Erythroblast (primary cell): ENCODE data around the gene DENND11.
A peak's percentile ranks its signal among the peaks of the same experiment; 100 is the strongest.

ENCODE experiments used
- DNase-seq, 2 experiments: peaks; one replicate each; lab custom pipeline; 2025; lab: John Stamatoyannopoulos, UW
- GATA1 ChIP-seq: IDR thresholded peaks from 2 replicates; pipeline ENCODE4 v1.6.1; 2011; ENCODE audit warnings: low read depth, mild to moderate bottlenecking, control low read depth, low read length, moderate library complexity
- POLR2A ChIP-seq: IDR thresholded peaks from 2 replicates; pipeline ENCODE4 v1.6.1; 2011; ENCODE audit warnings: mild to moderate bottlenecking, low read length

Gene DENND11

DNA sequence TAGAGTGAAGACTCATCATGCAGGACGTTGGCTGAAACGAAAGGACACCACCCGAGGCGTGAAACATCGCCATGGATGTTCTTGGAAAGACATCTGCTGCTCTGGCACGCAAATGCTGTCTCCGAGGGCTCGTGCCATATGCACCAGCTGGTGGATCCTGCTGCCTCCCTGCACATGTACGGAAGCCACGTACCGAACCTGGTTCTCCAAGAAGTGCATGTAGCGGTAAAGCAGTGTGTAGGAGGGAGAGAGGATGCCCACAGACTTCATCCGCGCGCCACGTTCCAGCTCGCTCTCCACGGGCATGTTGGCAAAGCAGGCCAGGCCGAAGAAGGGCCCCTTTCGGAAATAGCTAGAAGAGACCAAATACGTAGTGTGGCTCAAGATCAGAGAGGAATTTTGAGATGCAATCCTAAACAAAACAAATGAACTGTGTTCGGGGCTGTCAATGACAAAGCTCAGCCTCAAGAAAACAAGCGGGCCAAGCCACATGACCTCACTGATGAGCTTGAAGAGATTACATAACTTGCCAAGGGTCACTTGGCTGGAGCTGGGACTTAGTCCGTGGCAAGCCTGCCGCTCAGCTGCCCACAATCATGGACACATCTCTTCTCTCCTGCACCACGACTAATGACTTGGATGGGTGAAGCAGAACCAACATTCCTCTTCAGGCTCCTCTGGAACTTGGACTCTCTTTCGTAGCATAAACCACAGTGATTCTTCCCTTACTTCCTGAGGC is 16.5 kb downstream of the DENND11 start:
- TF ChIP-seq GATA1 (no peak), POLR2A (no peak)
- DNase-seq: no peak

DNA sequence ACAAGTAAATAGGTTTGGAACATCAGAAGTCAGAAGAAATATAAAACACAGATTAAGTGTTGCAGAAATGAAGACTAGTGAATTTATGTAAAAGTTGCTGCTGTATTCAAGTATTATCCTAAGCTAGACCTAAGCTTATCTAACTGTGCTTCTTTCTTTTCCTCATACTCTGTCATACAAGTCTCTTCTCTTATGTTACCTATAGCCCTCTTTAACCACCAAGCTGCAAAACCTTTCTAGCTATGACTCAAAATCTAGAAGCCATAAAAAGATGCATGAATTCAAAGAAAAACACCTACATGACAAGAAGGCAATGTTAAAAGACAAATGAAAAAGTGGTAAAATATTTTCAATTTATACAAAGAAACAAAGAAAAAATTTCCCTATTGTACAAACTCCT is 23.0 kb downstream of the DENND11 start:
- no peak for TF ChIP-seq GATA1
- TF ChIP-seq POLR2A: no peak
- no peak for DNase-seq

DNA sequence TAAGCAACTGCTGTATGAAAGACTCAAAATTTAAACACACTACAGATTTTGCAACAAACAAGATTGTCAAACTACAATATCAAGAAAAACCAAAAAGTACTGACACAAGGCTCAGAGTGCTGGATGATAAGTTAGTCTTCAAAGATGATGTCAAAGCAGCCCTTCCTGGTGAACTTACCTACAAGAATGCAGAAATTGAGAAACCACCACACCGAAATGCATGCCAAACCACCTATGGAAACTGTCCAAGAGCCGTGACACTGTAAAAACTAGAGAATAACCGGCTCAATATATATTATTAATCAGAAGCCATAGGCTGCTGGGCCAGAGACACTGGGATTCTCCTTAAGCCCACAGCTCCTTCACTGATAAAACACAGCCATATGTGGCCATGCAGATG is 25.3 kb downstream of the DENND11 start:
- DNase-seq: no peak

DNA sequence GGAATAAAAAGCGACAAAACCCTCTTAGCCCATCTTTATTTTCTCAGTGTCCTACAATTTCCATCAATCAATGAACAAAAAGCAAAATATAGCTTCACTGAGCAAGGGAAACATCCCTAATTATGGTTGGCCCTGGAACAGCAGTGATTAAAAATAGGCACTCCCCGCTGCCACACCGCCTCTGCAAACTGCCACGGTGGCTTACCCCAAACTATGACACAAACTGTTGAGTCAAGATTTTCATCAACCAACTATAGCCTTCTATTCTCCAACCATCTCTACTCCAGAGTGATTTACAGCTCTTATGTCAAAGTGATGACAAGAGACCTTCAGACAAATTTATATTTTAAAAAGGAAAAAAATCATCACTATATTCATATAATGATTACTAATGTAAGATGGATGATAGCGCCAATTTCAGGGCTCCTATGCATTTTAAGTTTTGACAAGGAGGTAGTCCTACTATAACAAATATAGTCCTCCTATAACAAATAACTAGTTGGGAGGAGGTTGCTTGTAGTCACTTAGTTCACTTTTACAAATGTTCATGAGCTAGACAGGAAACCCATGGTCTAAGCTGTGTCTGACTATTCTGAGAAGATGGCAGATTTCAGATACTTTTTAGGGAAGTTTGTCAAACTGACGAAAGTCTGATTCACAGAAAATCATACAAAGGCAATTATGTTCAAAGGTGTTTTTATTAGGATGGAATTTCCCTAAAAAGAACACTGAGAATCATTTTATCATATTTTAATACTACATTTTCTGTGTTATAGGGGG is 26.3 kb downstream of the DENND11 start:
- no peak for DNase-seq

More for the DNA sequence above, 25.3 kb downstream of the DENND11 start:
- TF ChIP-seq POLR2A: no peak

DNA sequence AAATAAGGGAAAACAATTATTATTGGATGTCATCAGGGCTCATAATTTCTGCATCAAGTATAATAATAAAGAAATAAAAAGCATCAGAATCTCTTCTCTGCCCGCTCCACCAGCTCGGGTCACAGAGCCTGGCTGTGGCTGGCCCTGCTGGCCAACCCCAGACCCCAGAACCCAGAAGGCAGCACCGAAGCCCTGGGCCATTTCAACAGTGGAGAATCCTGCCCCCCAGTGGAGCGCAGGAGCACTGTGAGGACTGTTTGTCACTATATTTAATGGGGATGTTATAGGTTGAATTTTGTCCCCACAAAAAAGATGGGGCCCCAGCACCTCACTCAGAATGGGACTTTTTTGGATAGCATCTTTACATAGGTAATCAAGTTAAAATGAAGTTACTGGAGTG is 27.3 kb downstream of the DENND11 start:
- DNase-seq: peak; percentile 5 to 37
- TF ChIP-seq POLR2A (no peak), GATA1 (no peak)

More for the DNA sequence above, 26.3 kb downstream of the DENND11 start:
- no peak for TF ChIP-seq POLR2A
- TF ChIP-seq GATA1: no peak

DNA sequence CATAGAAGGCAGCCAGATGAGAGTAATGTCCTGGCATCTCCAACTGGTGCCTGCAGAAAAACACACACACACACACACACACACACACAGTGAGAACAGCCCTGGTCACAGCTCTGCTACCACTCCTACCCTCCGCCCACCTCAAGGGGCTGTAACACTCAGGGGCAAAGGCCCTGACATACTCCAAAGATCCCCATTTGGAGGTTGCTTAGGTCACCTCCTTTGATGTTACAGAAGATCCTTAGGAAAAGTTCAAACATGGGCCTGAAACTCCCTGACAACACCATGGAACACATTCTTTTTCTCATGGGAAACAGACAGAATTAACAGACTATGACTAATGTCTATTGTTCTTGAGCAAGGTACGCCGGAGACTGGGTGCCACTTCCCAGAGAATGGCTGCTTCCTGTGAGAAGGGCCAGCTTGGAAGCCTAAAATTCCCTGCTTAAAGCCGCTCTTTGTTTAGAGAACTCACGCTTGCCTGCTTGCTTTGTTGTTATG is 27.7 kb downstream of the DENND11 start:
- DNase-seq: no peak
- TF ChIP-seq GATA1: no peak
- TF ChIP-seq POLR2A: no peak

DNA sequence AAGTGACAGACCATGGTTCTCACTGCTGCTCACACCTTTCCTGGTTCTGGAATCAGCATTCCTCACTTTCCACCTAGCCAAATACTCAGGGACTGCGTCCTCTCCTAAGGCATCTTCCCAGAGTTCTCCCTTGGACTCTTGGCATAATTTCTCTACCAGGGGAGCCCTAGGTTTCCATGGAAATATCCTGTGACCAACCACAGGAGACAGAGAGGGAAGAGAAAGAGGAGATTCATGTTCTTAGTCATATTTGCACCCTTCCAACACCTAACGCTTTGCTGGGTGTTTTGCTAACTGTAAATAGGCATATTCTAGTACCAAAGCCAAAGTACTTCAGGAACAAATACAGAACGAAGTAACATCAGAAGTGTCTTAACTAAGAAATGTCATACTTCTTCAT is 28.6 kb downstream of the DENND11 start:
- DNase-seq: no peak
- no peak for TF ChIP-seq POLR2A
- no peak for TF ChIP-seq GATA1

DNA sequence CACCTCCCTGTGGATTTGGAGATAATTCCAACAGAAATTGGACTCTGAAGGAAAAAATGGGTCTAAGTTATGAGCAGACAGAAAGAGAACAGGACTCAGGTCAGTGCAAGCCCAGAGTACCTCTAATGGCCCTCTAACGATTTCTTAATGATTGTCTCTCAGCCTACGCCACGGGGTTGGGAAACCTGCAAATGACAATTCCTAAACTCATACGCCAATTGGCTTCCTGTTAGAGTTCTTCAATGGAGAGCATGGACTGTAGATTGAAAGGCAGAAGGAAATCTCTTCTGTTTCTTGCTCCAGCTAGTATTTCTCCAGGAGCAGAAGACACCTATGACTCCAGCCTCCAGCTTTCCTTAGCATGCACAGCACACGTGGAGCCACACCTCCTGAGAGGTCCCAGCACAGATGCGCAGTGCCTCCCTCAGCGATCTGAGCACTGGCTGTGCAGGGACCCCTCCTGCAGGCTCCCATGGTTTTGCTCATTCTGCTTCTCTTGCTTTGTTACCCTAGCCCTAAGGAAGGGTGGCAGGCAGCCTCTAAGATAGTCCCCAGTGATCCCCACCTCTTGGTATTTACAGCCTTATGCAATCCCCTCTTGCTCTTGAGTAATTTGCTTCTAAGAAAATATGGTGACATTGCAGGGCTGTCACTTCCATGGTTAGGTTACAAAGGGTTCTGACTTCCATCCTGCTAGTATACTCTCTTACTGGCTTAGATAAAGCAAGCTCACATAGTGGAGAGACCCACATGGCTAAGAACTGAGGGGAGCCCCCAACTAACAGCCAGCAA is 30.1 kb downstream of the DENND11 start:
- no peak for TF ChIP-seq GATA1
- no peak for TF ChIP-seq POLR2A
- DNase-seq: peak in 1 of 2 experiments; percentile 15

DNA sequence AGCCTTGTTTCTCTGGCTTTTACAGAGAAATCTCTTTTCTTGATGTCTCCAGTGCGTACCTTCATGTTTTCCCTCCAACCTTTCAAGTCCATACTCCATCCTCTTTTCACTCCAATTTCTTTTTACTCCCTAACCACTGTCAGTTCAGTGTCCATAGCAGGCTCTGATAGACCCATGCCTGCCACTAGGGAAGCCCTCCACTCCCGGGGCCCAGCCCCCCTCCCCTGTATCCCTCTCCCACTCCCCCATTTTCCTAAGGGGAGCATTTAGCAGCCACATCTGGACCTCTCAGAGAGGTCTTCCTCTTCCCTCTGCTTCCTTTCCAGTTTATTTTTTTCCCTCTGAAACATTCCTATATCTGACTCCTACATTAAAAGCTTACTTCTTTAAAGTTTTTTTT is 33.1 kb downstream of the DENND11 start:
- no peak for TF ChIP-seq GATA1
- no peak for TF ChIP-seq POLR2A
- no peak for DNase-seq

DNA sequence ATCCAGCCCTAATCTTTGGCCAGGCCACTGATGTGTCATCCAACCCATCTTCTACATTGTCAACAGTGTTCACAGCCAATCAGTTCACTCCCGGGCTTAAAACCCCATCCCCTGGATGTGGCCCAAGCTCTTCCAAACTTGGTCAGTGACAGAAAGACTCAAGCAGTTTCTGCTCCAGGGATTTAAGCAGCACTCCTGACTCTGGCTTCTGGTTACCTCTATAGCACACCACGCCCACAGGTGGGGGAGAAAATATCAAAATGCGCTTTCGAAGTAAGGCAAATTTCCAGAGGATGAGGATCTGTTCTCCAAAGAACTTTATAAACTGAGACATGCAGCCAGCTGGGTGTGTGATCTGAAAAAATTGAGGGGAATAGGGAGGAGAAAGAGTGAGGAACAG is 35.9 kb downstream of the DENND11 start:
- TF ChIP-seq GATA1: no peak
- no peak for TF ChIP-seq POLR2A
- peak in 1 of 2 experiments; percentile 27 for DNase-seq

DNA sequence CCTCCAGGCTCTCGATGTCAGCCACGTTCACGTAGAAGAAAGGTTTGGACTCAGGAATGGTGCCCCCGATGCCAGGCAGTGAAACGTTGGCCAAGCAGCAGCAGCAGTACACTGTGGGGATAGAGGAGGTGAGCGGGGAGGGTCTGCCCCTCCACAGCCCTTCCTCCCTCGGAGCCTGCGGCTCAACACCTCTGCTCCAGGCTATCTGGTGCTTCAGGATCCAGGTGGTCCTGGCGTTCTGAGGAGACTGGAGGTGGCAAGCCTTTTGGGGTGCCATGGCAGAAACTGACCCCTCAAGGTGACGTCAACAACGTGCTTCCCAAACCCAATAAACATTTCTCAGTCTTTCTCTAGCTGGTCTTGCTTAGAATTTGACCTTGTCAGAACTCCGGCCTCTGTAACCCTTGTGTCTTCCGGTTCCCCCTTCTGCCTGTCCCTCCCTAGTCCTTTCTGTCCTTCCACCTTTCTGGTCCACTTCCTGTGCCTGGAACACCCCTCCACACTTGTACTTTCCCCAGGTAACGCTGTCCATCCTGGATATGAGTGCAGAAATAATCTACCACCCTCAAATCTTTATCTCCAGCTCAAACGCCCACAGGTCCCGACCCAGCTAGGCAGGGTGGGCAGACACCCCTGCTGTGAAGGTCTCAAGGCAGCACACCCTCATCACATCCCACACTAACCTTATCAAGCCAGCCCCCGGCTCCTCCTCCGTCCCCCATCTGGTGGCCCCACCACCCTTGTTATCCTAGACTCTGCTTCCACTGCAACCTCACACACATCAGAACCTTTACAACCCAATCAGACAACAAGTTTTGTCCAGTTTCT is 36.5 kb downstream of the DENND11 start:
- TF ChIP-seq POLR2A: no peak
- no peak for TF ChIP-seq GATA1
- DNase-seq: no peak

DNA sequence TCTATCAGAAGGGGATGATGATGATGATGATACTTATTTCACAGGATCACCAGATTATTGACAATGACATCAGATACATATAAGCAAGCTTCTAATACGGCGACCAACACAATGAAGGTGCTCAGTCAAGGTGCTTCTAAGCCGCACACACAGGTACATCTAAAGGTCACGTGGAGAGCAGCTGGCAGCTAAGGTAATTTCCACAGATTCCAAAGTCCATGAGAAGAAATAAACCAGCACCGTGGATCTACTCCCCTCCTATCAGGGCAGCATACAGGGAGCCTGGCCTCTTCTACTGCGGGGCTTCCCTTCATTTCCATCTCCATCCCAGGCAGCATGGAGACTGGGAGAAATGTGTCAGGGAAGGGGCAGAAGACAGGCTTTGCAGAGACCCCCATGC is 37.5 kb downstream of the DENND11 start:
- no peak for DNase-seq
- TF ChIP-seq GATA1 (no peak), POLR2A (no peak)
